GM12801 (cell line): ENCODE results near the gene MNAT1.

ENCODE experiments used
- CTCF ChIP-seq: IDR thresholded peaks from one replicate; pipeline ENCODE4 v1.5.1; 2011; ENCODE audit warnings: control low read depth; ENCODE audit not compliant: insufficient read length; ENCODE audit errors: extremely low read depth

Gene MNAT1

GRCh38 chr14:60796434-60796833 is 61.9 kb downstream of the MNAT1 start:
- no peak for TF ChIP-seq CTCF

DNA sequence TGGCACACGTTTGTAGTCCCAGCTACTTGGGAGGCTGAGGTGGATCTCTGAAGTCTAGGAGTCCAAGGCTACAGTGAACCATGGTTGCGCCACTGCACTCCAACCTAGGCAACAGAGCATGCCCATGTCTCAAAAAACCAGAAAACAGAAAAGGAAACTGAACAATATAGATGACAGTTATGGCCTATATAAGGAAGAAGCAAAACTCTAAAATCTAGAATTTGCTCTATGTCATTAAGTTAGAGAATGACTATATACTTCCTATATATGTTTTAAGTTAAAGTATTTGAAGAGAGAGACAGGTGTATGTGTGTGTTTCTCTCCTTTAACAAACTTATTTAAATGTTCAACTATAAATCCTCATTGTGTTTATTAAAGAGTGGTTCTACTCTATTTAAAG is 65.8 kb downstream of the MNAT1 start:
- no peak for TF ChIP-seq CTCF

DNA sequence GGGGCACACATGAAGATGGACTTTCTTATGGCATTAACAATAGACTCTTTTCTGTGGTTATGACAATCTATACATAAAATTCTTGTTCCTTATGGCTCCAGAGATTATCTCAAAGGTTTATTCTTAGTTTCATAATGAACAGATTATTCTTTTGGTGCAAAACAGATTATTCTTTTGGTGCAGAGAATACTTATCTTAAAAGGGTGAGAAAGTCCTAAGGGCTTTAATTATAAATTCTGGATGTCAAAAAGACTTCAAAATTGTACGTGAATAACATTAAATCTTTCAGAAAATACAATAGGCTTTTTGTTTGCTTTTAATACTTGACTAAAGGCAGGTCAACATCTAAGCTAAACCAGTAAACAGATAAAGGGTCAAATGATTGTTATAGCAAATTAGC is 69.3 kb downstream of the MNAT1 start:
- TF ChIP-seq CTCF = no peak

DNA sequence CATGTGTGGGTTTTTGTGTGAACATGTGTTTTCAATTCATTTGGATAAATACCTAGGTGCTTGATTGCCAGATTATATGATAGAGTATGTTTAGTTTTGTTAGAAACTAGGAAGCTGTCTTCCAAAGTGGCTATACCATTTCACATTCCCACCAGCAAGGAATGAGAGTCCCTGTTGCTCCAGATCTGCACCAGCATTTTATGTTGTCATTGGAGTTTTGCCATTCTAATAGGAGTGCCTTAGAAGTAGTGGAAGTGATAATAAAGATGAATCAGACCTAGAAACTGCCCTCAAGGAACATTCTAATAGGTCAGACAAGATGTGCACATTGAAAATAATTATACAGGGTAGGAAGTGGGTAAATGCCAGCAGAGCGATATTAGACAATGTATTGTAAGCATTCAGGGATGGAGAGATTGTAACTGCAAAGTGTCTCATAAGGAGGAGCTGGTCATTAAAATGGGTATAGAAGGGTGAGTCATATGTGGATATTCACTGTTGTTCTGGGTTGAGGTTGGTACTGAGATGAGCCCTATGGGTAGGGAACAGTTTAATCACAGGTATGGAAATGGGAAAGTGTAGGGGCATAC is 71.4 kb downstream of the MNAT1 start:
- no peak for TF ChIP-seq CTCF

DNA sequence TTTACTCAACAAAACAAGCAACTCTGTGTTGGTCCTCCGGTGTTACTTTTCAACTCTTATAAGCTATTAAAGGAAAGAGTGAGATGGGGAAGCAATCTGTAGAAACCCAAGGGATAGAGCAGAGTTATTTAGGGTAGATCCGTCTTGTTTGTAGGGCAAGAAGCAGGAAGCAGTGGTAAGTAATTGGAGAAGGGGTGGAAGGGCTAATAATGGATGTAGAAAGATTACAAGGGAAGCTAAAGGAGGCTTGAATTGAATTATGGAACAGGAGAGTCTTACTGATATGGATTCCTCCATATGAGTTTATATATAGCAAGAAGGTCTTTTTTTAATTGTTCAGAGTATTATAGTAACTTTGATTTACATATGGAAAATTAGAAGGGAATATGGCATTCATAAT is 72.7 kb downstream of the MNAT1 start:
- TF ChIP-seq CTCF = no peak

DNA sequence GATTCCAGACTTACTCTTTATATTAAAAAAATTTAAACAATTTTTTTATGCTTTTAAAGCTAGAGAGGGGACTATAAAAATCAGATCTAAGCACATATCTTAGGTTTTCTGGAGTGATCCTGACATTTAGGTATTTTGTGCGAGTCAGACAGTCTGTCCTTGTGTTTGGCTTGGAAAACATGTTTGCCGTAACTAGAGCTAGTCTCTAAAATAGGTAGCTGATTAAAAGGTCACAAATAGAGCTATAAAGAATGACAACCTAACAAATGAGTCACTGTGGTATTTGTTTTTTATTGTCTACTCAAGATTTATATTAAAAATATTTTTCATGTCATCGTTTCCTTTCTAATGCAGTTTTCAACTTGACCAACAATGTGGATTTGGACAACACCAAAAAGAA is 73.4 kb downstream of the MNAT1 start:
- TF ChIP-seq CTCF = no peak

DNA sequence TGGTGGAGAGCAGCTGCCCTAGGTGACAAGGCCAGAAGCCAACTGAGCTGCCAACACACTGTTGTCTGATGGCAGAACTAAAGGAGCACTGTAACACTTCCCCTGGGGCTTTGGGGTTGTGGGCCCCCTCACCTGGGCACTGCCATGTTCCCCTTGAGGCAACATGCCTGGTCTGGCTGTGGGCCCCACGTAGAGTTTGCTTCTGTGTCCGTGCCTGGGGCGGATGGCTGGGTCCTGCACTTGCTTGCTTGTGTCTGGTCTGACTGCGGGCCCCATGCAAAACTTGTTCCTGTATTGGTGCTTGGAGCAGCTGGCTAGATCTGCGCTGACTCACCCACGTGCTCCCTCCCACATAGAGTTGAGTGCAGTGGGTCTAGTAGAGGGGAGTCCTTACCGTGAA is 78.4 kb downstream of the MNAT1 start:
- no peak for TF ChIP-seq CTCF

GRCh38 chr14:60815371-60815770 is 80.8 kb downstream of the MNAT1 start:
- TF ChIP-seq CTCF = no peak
